Endothelial cell (in vitro differentiated cells): ENCODE results near the gene DBX2. TPM values are rescaled to one million over a fixed set of nuclear protein-coding genes. Genes with fewer than 3 reads are reported as not detected.
"Not testable (repeated sequence)": the region's sequence is repeated elsewhere in the genome, so short reads cannot be mapped to it uniquely, and the experiment has no call there.

Source experiments
- DNase-seq: peaks from one replicate; pipeline ENCODE4 v3.0.0; 2021; ENCODE audit warnings: low spot score
- H3K27ac Mint-ChIP-seq: one replicate; pipeline ENCODE4 v1.8.0; 2021; ENCODE audit warnings: mixed read lengths, inconsistent platforms; ENCODE audit not compliant: unreplicated experiment
- H3K27me3 Mint-ChIP-seq: one replicate; pipeline ENCODE4 v1.8.0; 2021; ENCODE audit warnings: mild to moderate bottlenecking, moderate library complexity, mixed read lengths, inconsistent platforms; ENCODE audit not compliant: unreplicated experiment
- H3K36me3 Mint-ChIP-seq: one replicate; pipeline ENCODE4 v1.8.0; 2021; ENCODE audit warnings: mild to moderate bottlenecking, low read depth, mixed read lengths, inconsistent platforms; ENCODE audit not compliant: unreplicated experiment
- H3K4me1 Mint-ChIP-seq: one replicate; pipeline ENCODE4 v1.8.0; 2021; ENCODE audit warnings: mild to moderate bottlenecking, mixed read lengths, inconsistent platforms; ENCODE audit not compliant: unreplicated experiment
- H3K4me3 Mint-ChIP-seq: one replicate; pipeline ENCODE4 v1.8.0; 2021; ENCODE audit warnings: mild to moderate bottlenecking, mixed read lengths, inconsistent platforms; ENCODE audit not compliant: unreplicated experiment
- H3K9me3 Mint-ChIP-seq: one replicate; pipeline ENCODE4 v1.8.0; 2021; ENCODE audit warnings: mixed read lengths, inconsistent platforms; ENCODE audit not compliant: unreplicated experiment
- total RNA-seq: library from RNA; stranded (reverse); fragmentation: NEBNext Ultra II Directional; extraction: Animal tissue kit (Norgen Biotek cat#: 25700); gene quantifications from one replicate; pipeline ENCODE4 v1.2.1, GENCODE V29; 2021; ENCODE audit not compliant: unreplicated experiment
- TF ChIP-seq, protein P1 (sequence below): fragments of 200-600 bp; sonication (generic); IDR thresholded peaks from one replicate; pipeline ENCODE4 v1.5.0; 2021; ENCODE audit warnings: antibody characterized with exemption; ENCODE audit not compliant: unreplicated experiment

Gene DBX2
- total RNA-seq, 1 donor from 2014 or later: not detected

- no peak overlapping the region for H3K27ac Mint-ChIP-seq
- H3K4me3 Mint-ChIP-seq: no peak overlapping the region
- no peaks in the 10 kb centered on the region for H3K27me3 Mint-ChIP-seq
- H3K36me3 Mint-ChIP-seq: no peaks in the 10 kb centered on the region
- TF ChIP-seq, protein P1, sequence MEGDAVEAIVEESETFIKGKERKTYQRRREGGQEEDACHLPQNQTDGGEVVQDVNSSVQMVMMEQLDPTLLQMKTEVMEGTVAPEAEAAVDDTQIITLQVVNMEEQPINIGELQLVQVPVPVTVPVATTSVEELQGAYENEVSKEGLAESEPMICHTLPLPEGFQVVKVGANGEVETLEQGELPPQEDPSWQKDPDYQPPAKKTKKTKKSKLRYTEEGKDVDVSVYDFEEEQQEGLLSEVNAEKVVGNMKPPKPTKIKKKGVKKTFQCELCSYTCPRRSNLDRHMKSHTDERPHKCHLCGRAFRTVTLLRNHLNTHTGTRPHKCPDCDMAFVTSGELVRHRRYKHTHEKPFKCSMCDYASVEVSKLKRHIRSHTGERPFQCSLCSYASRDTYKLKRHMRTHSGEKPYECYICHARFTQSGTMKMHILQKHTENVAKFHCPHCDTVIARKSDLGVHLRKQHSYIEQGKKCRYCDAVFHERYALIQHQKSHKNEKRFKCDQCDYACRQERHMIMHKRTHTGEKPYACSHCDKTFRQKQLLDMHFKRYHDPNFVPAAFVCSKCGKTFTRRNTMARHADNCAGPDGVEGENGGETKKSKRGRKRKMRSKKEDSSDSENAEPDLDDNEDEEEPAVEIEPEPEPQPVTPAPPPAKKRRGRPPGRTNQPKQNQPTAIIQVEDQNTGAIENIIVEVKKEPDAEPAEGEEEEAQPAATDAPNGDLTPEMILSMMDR: no peak
- peaks cover 5% of the 10 kb centered on the region for H3K9me3 Mint-ChIP-seq
- no peak for DNase-seq
- H3K4me1 Mint-ChIP-seq: no peaks in the 10 kb centered on the region
These were observed 37.7 kb upstream of the DBX2 start for GRCh38 chr12:45088608-45089007.

DNA sequence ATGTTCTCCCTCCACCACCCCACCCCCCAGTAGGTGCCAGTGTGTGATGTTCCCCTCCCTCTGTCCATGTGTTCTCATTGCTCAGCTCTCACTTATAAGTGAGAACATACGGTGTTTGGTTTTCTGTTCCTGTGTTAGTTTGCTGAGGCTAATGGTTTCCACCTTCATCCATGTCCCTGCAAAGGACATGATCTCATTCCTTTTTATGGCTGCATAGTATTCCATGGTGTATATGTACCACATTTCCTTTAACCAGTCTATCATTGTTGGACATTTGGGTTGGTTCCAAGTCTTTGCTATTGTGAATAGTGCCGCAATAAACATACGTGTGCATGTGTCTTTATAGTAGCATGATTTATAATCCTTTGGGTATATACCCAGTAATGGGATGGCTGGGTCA is 33.3 kb upstream of the DBX2 start:
- not testable (repeated sequence) for H3K4me3 Mint-ChIP-seq, DNase-seq, H3K9me3 Mint-ChIP-seq, H3K36me3 Mint-ChIP-seq, H3K27me3 Mint-ChIP-seq, H3K27ac Mint-ChIP-seq, H3K4me1 Mint-ChIP-seq

DNA sequence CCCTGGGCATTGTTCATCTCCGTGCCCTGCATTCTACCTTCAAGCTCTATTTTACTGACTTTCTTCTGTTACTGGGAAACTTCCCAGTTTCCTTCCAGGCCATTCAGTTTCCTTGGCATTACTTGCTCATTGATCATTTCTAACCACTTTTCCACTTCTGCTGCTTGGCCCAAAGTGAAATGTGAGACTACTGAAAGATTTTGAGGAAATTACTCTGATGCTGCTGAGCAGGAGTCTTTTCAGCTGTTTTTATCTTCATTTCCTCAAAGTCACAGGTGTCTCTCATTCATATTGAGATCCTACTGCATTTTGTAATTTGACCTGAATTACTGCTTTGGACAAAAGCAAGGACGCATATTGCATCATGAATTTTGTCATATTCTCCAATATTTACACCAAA is 26.4 kb upstream of the DBX2 start:
- DNase-seq: no peak
- Mint-ChIP-seq H3K9me3 (no peaks in the 10 kb centered on the region), H3K36me3 (no peaks in the 10 kb centered on the region), H3K4me1 (peaks cover 18% of the 10 kb centered on the region), H3K4me3 (no peak overlapping the region), H3K27me3 (no peaks in the 10 kb centered on the region), H3K27ac (no peak overlapping the region)
- TF ChIP-seq, protein P1: no peak

DNA sequence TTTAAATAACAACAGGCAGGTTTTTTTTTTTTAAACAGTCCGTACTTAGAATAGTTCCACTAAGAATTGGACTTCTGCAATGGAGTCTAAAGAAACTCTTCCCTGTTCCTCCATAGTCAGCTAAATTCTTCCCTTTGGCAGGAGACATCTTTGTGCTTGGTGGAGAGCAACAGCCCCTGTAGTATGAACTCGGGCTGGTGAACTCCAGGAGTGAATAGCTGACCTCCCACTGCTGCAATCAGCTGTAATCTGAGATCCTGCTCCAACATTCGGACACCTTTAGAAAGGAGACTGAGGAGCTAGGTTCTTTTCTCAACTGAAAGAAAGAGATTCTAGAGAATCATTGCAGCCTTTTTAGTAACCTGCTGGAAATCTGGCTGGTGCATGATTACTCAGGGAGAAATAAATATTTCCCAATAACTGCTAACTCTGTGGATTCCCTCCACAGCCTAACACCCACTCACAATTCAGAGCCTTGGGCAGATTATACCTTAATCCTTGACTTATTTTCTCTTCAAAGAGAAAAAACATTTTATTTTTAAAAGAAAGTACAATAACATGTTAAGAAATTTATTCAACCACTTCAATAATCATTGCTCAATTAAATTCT is 25.6 kb upstream of the DBX2 start:
- TF ChIP-seq, protein P1: no peak
- no peak for DNase-seq
- Mint-ChIP-seq H3K9me3 (no peaks in the 10 kb centered on the region), H3K4me1 (peaks cover 21% of the 10 kb centered on the region), H3K4me3 (no peak overlapping the region), H3K36me3 (no peaks in the 10 kb centered on the region), H3K27me3 (no peaks in the 10 kb centered on the region), H3K27ac (no peak overlapping the region)

DNA sequence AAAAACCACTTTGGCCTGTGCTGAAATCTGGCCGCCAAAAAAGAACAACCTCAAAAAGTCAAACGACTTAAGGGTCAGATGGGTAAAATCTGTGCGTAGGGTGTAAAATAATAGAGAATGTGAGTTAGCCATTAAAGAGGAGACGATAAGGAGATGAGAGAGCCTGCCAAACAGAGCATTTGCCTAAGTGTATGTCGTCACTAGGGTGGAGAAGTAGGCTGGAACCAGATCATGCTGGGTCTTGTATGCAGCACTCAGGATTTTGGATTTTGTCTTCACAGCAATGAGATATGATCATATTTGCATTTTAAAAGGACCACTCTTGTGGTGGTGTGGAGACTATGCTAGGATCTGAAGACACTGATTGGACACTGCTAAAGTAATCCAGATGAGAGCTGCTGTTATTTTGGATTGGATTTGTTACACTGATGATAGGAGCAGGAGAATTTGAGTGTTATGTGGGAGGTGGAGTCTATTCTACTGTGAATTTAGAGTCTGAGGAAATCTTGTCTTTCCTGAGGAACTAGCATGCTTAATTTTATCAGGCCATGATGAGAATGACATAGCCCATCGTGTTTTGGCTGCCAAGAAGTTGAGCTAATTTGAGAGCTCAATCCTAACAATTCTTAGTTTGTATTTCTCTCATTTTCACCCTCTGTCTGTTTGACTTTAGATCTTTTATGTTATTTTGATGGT is 24.8 kb upstream of the DBX2 start:
- H3K4me3 Mint-ChIP-seq: no peak overlapping the region
- DNase-seq: no peak
- no peak overlapping the region for H3K27ac Mint-ChIP-seq
- no peaks in the 10 kb centered on the region for H3K27me3 Mint-ChIP-seq
- TF ChIP-seq, protein P1: no peak
- H3K9me3 Mint-ChIP-seq: no peaks in the 10 kb centered on the region
- no peaks in the 10 kb centered on the region for H3K36me3 Mint-ChIP-seq
- H3K4me1 Mint-ChIP-seq: peaks cover 21% of the 10 kb centered on the region
